ENCODE measurements around the gene EP400. TPM values are rescaled to one million over a fixed set of nuclear protein-coding genes. Genes with fewer than 3 reads are reported as not detected.

Gene EP400
- total and polyA plus RNA-seq, 9 of the 15 experiments (the other 6 are each of a cell fraction or from before 2014, with no cell fraction given) = 4.5 to 58.0 (median 7.0) TPM

DNA sequence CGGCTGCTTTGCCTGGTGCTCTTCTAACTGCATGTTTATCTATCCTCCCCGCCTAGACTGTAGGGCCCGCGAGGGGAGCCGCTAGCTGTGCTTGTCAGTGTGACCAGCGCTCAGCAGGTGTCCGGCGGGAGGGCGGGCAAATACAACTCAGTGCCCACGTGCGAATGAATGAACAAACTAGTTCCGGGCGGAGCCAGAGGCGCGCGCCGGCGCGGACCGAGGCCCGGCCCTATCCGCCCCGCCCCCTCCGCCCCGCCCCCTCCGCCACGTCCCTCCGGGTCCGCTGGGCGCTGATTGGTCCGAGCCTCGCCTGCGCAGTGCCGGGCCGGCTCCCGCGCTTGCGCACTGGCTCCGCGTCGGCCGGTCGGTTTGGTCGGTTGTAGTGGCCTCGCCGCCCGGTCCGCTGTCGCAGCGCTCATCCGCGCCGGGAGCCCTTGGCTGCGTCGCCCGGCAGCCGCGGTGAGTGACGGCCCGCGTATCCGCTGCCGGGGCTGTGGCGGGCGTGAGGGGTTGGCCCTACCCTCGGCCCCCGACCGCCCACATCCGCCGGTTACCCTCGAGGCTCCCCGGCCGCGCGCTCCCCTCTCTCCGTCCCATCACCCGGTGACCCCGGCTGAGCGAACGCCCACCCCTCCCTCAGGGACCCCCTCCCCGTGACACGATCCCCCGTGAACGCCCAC is 134.3 kb downstream of the EP400 start (continued):
- TF ChIP-seq, protein P1, sequence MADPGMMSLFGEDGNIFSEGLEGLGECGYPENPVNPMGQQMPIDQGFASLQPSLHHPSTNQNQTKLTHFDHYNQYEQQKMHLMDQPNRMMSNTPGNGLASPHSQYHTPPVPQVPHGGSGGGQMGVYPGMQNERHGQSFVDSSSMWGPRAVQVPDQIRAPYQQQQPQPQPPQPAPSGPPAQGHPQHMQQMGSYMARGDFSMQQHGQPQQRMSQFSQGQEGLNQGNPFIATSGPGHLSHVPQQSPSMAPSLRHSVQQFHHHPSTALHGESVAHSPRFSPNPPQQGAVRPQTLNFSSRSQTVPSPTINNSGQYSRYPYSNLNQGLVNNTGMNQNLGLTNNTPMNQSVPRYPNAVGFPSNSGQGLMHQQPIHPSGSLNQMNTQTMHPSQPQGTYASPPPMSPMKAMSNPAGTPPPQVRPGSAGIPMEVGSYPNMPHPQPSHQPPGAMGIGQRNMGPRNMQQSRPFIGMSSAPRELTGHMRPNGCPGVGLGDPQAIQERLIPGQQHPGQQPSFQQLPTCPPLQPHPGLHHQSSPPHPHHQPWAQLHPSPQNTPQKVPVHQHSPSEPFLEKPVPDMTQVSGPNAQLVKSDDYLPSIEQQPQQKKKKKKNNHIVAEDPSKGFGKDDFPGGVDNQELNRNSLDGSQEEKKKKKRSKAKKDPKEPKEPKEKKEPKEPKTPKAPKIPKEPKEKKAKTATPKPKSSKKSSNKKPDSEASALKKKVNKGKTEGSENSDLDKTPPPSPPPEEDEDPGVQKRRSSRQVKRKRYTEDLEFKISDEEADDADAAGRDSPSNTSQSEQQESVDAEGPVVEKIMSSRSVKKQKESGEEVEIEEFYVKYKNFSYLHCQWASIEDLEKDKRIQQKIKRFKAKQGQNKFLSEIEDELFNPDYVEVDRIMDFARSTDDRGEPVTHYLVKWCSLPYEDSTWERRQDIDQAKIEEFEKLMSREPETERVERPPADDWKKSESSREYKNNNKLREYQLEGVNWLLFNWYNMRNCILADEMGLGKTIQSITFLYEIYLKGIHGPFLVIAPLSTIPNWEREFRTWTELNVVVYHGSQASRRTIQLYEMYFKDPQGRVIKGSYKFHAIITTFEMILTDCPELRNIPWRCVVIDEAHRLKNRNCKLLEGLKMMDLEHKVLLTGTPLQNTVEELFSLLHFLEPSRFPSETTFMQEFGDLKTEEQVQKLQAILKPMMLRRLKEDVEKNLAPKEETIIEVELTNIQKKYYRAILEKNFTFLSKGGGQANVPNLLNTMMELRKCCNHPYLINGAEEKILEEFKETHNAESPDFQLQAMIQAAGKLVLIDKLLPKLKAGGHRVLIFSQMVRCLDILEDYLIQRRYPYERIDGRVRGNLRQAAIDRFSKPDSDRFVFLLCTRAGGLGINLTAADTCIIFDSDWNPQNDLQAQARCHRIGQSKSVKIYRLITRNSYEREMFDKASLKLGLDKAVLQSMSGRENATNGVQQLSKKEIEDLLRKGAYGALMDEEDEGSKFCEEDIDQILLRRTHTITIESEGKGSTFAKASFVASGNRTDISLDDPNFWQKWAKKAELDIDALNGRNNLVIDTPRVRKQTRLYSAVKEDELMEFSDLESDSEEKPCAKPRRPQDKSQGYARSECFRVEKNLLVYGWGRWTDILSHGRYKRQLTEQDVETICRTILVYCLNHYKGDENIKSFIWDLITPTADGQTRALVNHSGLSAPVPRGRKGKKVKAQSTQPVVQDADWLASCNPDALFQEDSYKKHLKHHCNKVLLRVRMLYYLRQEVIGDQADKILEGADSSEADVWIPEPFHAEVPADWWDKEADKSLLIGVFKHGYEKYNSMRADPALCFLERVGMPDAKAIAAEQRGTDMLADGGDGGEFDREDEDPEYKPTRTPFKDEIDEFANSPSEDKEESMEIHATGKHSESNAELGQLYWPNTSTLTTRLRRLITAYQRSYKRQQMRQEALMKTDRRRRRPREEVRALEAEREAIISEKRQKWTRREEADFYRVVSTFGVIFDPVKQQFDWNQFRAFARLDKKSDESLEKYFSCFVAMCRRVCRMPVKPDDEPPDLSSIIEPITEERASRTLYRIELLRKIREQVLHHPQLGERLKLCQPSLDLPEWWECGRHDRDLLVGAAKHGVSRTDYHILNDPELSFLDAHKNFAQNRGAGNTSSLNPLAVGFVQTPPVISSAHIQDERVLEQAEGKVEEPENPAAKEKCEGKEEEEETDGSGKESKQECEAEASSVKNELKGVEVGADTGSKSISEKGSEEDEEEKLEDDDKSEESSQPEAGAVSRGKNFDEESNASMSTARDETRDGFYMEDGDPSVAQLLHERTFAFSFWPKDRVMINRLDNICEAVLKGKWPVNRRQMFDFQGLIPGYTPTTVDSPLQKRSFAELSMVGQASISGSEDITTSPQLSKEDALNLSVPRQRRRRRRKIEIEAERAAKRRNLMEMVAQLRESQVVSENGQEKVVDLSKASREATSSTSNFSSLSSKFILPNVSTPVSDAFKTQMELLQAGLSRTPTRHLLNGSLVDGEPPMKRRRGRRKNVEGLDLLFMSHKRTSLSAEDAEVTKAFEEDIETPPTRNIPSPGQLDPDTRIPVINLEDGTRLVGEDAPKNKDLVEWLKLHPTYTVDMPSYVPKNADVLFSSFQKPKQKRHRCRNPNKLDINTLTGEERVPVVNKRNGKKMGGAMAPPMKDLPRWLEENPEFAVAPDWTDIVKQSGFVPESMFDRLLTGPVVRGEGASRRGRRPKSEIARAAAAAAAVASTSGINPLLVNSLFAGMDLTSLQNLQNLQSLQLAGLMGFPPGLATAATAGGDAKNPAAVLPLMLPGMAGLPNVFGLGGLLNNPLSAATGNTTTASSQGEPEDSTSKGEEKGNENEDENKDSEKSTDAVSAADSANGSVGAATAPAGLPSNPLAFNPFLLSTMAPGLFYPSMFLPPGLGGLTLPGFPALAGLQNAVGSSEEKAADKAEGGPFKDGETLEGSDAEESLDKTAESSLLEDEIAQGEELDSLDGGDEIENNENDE (IDR thresholded peaks at IDR 0.05; ENCODE audit: low read depth, low read length) = no peak
- TF ChIP-seq VEZF1 (CRISPR knock-in tag; IDR thresholded peaks at IDR 0.05) (peak; percentile 63), FOXK1 (CRISPR knock-in tag; IDR thresholded peaks at IDR 0.05; ENCODE audit: borderline replicate concordance) (peak; percentile 93; the same call in 1 of the 2 replicates), ZNF395 (CRISPR knock-in tag; IDR thresholded peaks at IDR 0.05) (peak; percentile 62), ZKSCAN1 (IDR thresholded peaks at IDR 0.05; ENCODE audit: low read depth, low read length) (no peak), ZNF780A (CRISPR knock-in tag; IDR thresholded peaks at IDR 0.05) (no peak), HEY1 (CRISPR knock-in tag; IDR thresholded peaks at IDR 0.05; ENCODE audit: borderline replicate concordance) (no peak)
- TF ChIP-seq, protein P2, sequence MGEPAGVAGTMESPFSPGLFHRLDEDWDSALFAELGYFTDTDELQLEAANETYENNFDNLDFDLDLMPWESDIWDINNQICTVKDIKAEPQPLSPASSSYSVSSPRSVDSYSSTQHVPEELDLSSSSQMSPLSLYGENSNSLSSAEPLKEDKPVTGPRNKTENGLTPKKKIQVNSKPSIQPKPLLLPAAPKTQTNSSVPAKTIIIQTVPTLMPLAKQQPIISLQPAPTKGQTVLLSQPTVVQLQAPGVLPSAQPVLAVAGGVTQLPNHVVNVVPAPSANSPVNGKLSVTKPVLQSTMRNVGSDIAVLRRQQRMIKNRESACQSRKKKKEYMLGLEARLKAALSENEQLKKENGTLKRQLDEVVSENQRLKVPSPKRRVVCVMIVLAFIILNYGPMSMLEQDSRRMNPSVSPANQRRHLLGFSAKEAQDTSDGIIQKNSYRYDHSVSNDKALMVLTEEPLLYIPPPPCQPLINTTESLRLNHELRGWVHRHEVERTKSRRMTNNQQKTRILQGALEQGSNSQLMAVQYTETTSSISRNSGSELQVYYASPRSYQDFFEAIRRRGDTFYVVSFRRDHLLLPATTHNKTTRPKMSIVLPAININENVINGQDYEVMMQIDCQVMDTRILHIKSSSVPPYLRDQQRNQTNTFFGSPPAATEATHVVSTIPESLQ (CRISPR knock-in tag; IDR thresholded peaks at IDR 0.05) = no peak
- TF ChIP-seq, protein P3, sequence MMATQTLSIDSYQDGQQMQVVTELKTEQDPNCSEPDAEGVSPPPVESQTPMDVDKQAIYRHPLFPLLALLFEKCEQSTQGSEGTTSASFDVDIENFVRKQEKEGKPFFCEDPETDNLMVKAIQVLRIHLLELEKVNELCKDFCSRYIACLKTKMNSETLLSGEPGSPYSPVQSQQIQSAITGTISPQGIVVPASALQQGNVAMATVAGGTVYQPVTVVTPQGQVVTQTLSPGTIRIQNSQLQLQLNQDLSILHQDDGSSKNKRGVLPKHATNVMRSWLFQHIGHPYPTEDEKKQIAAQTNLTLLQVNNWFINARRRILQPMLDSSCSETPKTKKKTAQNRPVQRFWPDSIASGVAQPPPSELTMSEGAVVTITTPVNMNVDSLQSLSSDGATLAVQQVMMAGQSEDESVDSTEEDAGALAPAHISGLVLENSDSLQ (IDR thresholded peaks at IDR 0.05) = peak; percentile 89
